ENCODE measurements around the gene DMRTC2. TPM values are rescaled to one million over a fixed set of nuclear protein-coding genes. Genes with fewer than 3 reads are reported as not detected.

The DMRTC2 gene
- total and polyA plus RNA-seq, 2 of the 13 experiments (the other 11 are each of a cell fraction or from before 2014, with no cell fraction given) = not detected

- TF ChIP-seq REST (IDR thresholded peaks at IDR 0.05; ENCODE audit: borderline replicate concordance in 1 of 2, low read depth in 1 of 2, low read length in 2 of 2) (no peak), RBM39 (IDR thresholded peaks at IDR 0.05; ENCODE audit: low read depth, low read length, poor library complexity, severe bottlenecking) (peak; percentile 64), BORCS8-MEF2B (CRISPR knock-in tag; IDR thresholded peaks at IDR 0.05) (peak; percentile 70; the same call in 1 of the 2 replicates), ZBTB39 (CRISPR knock-in tag; IDR thresholded peaks at IDR 0.05) (no peak), HMGXB4 (CRISPR knock-in tag; IDR thresholded peaks at IDR 0.05; ENCODE audit: borderline replicate concordance in 1 of 2, low read depth in 1 of 2) (peak; percentile 34 to 67; a peak in 2 of 4 replicates), KMT2A (CRISPR knock-in tag; IDR thresholded peaks at IDR 0.05) (no peak), ZNF446 (CRISPR knock-in tag; IDR thresholded peaks at IDR 0.05) (no peak), MXD1 (CRISPR knock-in tag; IDR thresholded peaks at IDR 0.05) (peak; percentile 30; the same call in 1 of the 2 replicates), TBX3 (IDR thresholded peaks at IDR 0.05; ENCODE audit: borderline replicate concordance) (peak; percentile 98), CCAR2 (optimal IDR thresholded peaks at IDR 0.05; ENCODE audit: low read depth, low read length) (peak; percentile 76), ZNF501 (CRISPR knock-in tag; IDR thresholded peaks at IDR 0.05) (peak; percentile 80), BCL6 (CRISPR knock-in tag; IDR thresholded peaks at IDR 0.05) (peak; percentile 68), SALL2 (CRISPR knock-in tag; IDR thresholded peaks at IDR 0.05) (peak; percentile 58; the same call in 1 of the 2 replicates), PBX3 (CRISPR knock-in tag; IDR thresholded peaks at IDR 0.05; ENCODE audit: borderline replicate concordance) (no peak), PHB2 (IDR thresholded peaks at IDR 0.05; ENCODE audit: partially characterized antibody) (no peak), MEF2D (CRISPR knock-in tag; IDR thresholded peaks at IDR 0.05) (peak; percentile 28; the same call in 1 of the 2 replicates), ZNF44 (CRISPR knock-in tag; IDR thresholded peaks at IDR 0.05) (no peak), ZNF747 (CRISPR knock-in tag; IDR thresholded peaks at IDR 0.05; ENCODE audit: borderline replicate concordance) (peak; percentile 77; the same call in 1 of the 2 replicates), ZNF605 (CRISPR knock-in tag; IDR thresholded peaks at IDR 0.05) (peak; percentile 78)
These were observed 43.0 kb downstream of the DMRTC2 start (continued) for GRCh38 chr19:41887711-41888382.
